GM19397 (cell line): Measurements from ENCODE around the gene ANKDD1A.

Experiments used
- ATAC-seq: cut with Tn5 transposase; IDR thresholded peaks from one replicate; pipeline ENCODE4 v1.9.1; 2021; ENCODE audit warnings: mild to moderate bottlenecking, moderate library complexity; ENCODE audit not compliant: unreplicated experiment

The ANKDD1A gene

DNA sequence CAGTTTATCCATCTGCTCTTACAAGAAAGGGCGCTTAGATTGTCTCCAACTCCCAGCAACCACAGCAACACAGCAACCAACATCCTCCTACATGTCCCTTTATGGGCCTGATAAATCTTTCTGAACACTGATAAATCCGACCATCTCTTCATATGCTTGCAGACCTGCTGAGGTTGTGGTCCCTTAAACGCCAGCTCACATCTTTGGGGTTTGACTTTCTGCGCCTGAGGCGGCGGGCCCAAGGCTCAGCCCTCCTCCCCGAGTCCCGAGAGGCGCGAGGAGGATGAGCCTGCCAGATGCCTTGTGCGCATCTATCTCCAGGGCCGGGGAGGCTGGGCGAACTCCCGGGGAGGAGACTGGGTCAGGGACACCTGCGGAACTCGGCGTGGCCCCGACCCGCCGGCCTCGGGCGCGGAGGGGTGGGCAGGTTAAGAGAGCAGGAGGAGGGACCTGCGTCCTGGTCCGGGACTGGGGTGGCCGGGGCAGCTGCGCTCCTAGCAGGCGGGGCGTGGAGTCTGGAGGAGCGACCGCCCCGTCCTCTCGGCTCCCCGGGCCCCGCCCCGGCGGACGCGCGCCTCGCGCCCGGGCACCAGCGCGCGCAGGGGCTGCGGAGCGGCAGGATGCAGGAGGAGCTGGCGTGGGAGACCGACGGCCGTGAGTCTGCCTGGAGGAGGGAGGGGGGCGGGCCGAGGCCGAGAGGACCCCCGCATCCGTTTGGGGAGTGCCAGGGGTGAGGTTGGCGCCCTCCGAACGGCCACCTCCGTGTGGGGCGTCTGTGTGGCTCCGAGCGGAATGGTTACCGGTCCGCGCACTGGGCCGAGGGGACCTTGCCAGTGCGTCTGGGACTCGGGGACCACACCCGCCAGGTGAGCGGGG is at the start of gene ANKDD1A:
TSS of gene ANKDD1A (plus strand) at position 592 of the 876 bp plus-strand sequence. CDS start at position 621, 29 bp downstream.
- peak; percentile 65 for ATAC-seq

DNA sequence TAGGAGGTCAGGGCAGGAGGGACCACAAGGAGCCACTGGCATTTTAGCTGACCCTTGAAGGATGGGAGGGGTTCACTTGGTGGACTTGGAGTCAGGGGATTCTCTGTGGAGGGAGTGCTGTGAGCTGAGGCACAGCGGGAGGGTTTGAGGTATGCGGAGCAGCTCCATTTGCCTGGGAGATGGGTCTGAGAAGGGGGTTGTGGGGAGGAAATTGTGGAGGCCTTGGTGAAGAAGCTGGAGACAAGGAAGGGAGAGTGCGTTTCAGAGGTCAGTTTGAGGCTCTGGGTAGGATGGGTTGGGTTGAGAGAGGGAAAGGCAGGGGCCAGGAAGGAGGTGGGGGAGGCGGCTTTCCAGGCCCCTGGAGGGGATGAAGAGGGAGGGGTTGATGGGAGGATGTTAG is 49.7 kb upstream of the ANKDD1A start:
- ATAC-seq = no peak

DNA sequence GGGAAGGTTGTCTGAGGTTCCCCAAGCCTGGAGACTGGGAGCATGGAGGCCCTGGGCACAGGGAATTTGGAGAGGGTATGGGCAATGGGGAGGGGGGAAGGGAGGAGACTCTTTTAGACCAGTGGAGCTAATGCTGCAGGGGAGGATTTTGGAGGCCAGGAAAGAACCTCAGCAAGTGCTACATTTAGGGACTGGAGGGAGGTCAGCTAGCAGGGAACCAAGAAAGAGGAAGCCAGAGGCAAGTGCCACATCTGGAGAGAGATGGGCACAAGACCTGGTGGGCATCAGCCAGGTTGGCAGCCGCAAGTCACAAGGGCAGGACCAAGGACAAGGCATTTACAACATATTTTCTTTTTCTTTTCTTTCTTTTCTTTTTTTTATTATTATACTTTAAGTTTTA is 49.3 kb upstream of the ANKDD1A start:
- ATAC-seq = no peak

DNA sequence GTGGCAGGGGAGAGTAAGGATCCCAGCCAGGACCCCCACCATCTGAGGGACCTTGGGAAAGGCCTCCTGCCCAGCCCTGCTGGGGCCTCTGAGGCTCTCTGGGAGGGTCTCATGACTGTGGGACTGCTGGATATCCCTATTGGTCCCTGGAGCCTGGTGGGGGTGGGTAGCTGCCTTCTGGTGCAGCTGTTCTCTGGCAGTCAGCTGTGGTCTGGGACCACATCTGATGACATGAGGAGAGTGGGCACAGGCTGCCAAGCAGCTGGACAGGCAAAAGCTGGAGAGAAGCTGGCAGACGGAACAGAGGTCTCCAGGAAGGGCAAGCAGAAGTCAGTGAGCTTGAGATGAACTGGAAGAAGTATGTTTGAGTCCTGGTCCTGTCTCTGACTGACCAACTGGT is 47.6 kb upstream of the ANKDD1A start:
- ATAC-seq = no peak

DNA sequence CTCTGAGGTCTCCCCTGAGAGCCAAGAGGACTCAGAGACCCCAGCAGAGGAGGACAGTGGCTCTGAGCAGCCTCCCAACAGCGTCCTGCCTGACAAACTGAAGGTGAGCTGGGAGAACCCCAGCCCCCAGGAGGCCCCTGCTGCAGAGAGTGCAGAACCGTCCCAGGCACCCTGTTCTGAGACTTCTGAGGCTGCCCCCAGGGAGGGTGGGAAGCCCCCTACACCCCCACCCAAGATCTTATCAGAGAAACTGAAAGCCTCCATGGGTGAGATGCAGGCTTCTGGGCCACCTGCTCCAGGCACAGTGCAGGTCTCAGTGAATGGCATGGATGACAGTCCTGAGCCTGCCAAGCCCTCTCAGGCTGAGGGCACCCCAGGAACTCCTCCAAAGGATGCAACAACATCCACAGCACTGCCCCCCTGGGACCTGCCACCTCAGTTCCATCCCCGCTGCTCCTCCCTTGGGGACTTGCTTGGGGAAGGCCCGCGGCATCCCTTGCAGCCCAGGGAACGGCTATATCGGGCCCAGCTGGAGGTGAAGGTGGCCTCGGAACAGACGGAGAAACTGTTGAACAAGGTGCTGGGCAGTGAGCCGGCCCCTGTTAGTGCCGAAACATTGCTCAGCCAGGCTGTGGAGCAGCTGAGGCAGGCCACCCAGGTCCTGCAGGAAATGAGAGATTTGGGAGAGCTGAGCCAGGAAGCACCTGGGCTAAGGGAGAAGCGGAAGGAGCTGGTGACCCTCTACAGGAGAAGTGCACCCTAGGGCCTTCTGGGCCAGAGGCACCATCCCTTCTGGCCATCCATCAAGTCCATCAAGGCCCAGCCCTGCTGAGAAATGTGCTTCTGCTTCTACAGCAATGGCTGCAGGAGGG is 46.3 kb upstream of the ANKDD1A start:
- ATAC-seq = no peak

DNA sequence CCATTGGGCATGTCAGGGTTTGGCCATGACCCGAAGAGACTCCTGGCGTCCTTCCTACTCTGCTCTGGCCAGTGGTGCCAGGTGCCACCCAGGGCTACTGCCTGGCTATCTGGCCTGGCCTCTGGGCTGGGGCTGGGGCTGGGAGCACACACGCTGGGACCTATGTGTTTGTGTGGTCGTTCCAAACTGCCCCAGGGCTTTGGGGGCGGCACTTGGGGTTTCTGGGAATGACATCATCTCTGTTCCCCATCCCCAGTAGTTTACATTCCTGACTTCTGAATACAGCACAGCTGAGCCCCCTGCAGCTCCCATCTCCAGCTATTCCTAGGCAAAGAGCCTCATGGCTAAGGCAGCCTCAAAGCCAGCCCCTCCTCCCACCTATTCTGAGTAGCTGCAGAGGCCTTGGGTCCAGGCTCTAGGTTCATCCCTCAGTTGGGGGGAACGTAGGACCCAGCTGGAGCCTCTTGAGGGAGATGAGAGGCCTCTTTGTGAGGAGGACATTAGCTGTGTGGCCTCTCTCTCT is 45.6 kb upstream of the ANKDD1A start:
- ATAC-seq = no peak

DNA sequence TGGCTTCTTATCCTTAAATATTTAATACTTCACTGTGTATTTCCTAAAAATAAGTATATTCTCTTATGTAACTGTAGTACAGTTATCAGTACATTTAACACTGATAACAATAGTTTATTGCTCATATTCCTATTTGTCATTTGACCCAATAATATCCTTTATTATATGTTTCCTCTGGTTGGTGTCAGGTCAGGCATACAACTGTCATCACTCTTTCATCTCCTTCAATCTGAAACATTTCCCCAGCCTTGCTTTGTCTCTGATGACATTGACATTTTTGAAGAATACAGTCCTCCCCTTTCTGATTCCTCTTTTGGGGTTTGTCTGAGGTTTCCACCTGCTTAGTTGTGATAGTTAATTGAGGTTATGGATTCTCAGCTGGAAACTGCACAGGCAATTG is 42.2 kb upstream of the ANKDD1A start:
- ATAC-seq = no peak

DNA sequence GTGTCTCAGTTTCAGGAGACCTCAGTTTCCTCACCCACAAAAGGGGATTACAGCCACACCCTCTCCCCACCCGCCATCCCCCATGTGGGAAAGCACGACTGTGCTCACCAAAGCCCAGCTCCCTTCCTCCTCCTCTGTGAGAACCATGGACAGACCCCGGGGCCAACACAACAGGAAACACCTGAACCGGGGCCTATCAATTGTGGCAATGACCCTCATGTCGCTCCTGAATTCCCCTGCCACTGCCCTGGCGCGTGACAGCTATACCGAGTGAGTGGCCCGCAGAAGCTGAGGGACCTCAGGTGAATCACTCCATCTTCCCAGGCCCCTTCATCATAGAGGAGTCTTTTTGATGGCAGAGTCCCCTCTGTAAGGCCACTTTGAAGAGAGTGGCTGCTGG is 41.3 kb upstream of the ANKDD1A start:
- ATAC-seq = no peak

DNA sequence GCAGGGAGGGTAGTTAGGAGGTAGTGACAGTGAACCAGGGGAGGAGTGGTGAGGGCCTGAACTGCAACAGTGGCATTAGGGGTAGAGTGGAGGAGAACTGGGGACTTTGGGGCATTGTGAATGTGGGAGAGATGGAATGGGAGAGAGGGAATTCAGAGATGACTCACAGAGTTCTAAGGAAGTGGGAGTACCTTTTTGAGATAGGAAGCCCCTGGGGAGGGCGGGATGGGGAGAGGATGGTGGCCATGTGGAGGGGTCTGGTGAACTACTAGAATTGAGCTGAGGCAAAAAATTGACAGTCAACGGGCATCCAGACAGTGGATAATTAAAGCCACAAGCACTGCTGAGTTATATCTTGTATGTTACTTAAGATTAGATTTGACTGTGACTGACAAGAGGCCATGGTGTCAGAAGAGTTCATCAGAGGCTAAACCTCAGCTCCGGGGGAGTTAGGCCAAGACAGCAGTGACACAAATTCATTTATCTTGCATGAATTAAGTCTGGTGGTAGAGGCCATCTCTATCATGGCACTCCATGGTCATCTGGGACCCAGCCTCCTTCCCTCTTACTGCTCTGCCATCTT is 36.0 kb upstream of the ANKDD1A start:
- ATAC-seq = no peak

DNA sequence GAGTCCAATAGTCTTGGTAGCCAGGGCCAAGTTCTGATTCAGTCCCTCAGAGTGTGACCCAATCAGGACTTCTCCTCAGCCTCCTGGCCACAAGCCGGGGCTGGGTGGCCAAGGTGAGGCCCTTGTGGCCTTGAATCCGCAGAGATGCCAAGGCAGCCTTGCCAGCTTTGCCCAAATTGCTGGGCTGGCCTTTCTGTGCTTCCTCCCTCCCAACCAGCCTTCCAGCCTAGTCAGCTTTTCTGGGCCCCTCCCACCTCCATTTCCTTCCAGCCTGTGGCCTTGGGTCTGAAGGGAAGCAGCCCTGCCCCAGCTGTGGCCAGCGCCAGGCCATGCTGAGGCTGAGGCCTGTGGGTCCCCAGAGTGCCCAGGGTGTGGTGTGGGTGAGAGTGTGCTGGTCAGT is 34.3 kb upstream of the ANKDD1A start:
- ATAC-seq = no peak

DNA sequence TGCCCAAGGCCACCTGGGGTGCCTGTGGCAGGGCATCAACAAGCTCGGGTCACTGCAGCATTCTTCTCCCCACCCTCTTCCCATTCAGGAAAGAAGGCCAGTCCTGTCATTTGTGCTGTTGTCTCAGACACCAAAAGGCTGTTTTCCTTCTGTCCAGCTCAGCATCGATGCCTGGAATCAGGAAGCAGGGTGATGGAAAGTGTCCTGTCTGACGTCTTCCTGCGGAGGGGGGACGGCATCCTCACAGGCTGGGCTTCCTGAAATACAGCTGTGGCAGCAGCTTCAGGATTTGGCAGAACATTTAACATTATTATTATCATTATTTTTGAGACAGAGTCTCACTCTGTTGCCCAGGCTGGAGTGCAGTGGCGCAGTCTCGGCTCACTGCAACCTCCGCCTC is 33.0 kb upstream of the ANKDD1A start:
- no peak for ATAC-seq

DNA sequence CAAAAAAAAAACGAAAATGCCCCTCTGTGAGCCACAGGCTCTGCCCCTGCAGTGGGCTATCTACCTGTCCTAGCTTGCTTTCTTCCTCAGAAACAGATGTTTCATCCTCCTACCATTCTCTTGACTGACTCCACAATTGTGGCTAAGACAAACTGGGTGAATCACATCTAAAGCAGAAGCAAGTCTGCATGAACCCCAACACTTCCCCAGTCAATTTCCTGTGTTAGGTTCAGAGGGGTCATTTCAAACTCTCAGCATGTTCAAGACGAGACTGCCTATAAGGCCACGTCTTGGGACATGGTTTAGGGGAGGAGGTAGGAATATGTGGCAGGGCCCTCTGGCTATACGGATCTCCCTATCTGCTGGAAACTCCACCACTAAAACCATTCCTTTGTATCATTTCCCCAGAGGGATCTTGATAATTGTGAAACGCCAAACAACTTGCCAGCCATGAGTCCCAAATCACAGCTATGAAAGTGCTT is 28.6 kb upstream of the ANKDD1A start:
- ATAC-seq = no peak

DNA sequence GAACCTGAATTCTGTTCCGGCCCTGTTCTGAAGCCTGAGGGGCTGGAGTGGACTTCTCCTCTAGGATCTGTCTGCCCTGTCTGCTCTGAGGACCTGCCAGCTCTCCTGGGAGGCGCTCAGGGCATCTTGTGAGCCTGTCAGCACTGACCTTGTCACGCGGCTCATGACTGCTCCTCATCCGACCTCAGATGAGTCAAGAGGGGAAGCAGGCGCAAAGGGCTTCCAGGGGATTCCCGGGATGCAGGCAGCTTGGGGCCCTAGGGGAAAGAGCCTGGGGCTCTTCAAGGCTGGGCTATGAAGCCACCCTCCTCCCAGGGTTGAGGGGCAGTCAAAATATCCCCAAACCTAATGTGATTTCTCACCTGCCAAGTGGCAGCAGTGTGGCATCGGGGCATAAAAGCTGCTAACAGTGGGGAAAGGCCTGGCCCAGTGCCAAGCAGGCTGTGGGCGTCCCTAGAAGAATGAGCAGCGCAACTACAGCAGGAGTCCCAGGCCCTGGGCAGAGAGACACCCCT is 27.6 kb upstream of the ANKDD1A start:
- ATAC-seq = no peak

DNA sequence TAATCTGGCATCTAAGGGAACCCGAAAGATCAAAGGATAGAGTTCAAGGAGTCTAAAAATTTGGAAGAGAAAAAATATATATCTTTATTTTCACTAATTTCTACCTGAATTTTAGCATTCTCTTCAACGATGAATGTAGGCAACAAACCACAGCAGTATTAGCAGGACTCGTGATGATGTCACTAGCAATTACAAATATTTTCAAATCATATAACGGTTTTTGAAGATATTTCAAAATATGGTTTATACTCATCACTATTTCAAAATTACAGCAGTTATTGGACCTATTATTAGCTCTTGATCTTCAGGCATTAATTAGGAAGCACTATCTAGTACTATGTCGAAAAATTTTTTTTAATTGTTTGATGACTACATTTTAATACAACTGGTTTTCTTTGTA is 27.0 kb upstream of the ANKDD1A start:
- no peak for ATAC-seq

DNA sequence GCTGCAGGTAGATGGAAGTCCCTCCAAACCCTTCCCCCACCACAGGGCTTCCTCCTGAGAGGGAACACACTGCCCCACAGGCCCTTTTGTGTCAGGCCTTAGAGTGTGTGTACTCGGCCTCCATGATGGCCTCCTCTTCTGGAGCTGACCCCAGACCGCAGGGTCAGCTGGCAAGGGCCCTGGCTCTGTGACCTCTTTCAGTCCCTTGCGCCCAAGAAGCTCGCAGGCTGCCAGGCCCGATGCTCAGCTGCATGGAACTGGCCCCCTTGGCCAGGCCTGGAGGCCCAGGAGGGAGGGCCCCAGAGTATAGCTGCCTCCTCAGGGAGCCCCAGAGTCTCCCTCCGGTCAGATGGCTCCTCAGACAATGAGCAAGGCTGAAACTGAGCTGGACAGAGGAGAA is 23.4 kb upstream of the ANKDD1A start:
- no peak for ATAC-seq

DNA sequence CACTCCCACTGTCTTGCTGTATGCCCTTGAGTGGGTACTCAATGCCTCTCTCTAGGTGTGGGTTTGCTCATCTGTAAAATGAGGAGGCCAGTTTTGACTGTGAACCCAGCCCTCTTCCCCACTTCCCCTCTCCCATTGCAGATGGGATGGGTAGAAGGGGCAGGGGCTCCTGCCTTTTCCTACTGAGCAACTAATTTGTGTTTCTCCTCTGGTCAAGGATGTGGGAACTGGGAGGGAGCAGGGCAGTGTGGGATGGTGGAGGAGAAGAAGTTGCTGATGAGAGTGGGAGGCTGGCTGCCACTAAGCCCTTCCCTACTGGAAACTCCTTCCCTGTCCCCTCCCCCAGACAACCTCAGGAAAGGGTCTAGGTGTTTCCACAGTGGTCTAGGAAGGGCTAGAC is 20.1 kb upstream of the ANKDD1A start:
- no peak for ATAC-seq

DNA sequence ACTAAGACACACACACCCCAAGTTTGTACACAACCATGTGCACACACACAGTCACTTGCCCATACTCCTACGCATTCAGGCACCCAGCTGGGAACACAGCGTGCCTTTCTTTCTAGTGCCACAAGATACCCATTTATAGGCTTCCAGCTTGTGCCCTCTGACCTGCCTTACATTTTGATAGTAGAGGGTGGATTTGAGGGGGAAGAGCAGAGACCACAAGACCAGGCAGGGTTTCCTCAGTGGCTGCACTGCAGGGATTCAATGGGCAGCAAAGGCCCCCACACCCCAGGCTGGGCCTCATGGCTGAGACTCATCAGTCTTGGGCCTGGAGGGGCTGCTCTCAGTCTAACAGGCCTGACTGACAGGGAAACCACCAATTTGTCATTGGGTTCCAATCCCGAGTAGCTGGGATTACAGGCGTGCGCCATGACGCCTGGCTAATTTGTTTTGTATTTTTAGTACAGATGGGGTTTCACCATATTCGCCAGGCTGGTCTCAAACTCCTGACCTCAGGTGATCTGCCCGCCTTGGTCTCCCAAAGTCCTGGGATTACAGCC is 18.8 kb upstream of the ANKDD1A start:
- no peak for ATAC-seq

DNA sequence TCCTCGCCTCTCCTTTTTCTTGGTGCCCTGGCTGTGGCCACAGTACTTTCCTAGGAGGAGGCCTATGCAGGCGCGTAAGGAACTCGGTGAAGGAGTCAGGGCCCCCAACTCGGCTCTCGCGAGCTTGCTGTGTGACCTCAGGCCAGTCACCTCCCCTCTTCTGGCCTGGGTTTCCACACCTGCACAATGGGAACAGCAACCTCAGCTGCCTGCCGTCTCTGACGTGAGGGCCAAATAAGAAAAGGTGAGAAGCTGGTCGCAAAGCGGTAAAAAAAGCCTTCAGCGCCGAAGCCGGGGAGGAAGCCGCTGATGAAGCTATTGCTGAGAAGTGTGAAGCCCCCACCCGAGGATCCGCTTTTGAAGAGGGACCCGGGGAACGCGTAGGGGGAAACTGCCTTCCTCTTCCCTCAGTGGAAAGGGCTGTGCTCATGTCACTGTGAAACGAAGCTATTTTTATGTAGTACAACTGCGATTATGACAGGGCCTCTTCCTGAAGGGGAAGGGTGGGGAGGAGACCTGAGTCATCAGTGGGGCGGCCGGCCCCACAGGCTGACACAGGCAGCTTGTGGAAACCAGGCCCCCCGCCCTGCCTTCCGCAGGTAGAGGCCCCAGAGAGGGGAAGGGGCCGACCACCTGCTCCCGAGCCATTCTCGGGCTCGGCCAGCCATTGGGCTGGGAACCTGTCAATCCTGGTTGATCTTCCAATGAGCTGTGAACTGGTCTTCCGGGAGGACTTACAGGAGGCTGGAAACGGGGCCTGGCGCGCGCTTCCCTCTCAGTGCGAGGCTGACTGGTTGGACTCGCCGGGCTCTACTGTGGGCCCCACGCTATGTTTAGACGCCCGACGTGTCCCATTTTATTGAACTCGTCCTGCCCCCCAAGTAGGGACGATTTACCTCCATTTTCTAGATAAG is 18.0 kb upstream of the ANKDD1A start:
- ATAC-seq = peak; percentile 64

DNA sequence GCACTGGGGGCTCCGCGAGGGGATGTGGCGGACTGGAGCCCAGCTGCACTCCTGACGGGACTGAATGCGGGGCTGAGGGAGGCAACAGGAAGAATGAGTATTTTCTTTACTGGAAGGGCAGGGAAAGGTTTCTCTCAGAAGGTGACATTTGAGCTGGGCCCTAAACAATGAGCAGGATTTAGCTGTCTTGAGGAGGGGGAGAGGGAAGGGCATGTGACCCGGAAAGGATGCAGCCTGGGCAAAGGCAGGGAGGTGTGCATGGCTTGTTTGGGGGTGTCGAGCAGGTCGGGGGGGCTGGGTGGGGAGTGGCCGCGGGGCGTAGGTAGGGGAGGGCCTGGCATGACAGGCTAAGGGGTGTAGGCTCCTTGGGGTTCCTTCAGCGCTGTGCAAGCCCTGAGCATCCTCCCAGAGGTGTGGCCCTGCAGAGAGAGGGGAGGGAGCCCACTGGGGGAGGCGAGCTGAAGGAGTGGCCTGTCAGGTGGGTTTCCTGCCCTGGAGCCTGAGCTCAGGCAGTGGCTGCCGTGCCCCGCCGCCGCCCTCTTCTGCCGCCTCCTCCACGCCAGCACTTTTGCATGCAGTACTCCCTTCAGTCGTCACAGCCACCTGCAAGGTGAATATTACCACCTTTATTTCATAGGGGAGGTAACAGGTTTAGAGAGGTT is 17.2 kb upstream of the ANKDD1A start:
- ATAC-seq = peak; percentile 35
